Vagina (tissue), 2 donors: Measurements from ENCODE around the gene TARDBP.

ENCODE experiments used
- CTCF ChIP-seq, 3 experiments: fragments of 450-650 bp in 2 of 3; fragments of 200-600 bp in 1 of 3; sonication (generic) in 1 of 3; IDR thresholded peaks; one replicate each; pipeline ENCODE4 v1.5.1; 2017 to 2019; ENCODE audit warnings: antibody characterized with exemption in 3 of 3, mild to moderate bottlenecking in 2 of 3, moderate library complexity in 2 of 3
- POLR2A ChIP-seq, 2 donors: fragments of 450-650 bp; IDR thresholded peaks; one replicate each; pipeline ENCODE4 v1.6.1; 2017; ENCODE audit warnings: antibody characterized with exemption in 2 of 2, mild to moderate bottlenecking in 2 of 2, moderate library complexity in 2 of 2

GRCh38 chr1:11045428-11046269, 33.2 kb downstream of the TARDBP start:
- no peak for TF ChIP-seq CTCF (IDR thresholded peaks at IDR 0.05)
- TF ChIP-seq POLR2A (IDR thresholded peaks at IDR 0.05), result no peak
